HG03378 (cell line): ENCODE data around the gene DDN.

Experiments
- ATAC-seq: cut with Tn5 transposase; IDR thresholded peaks from one replicate; pipeline ENCODE4 v1.9.1; 2021; ENCODE audit warnings: mild to moderate bottlenecking, moderate library complexity; ENCODE audit not compliant: unreplicated experiment

Gene DDN

GRCh38 chr12:48999371-49000131, at the start of gene DDN:
TSS of gene DDN (minus strand) at chr12:48999375. CDS start at chr12:48999287, 88 bp downstream.
- ATAC-seq, result no peak

- no peak for ATAC-seq
These were observed 49.8 kb upstream of the DDN start for GRCh38 chr12:49048953-49049352.

- ATAC-seq, result no peak
These were observed 47.1 kb upstream of the DDN start for GRCh38 chr12:49046129-49046895.

GRCh38 chr12:49044660-49045059, 45.5 kb upstream of the DDN start:
- no peak for ATAC-seq

- no peak for ATAC-seq
These were observed 44.7 kb upstream of the DDN start for GRCh38 chr12:49043856-49044258.

- no peak for ATAC-seq
These were observed 44.1 kb upstream of the DDN start for GRCh38 chr12:49043241-49043640.

- no peak for ATAC-seq
These were observed 42.8 kb upstream of the DDN start for GRCh38 chr12:49041881-49042484.

- no peak for ATAC-seq
These were observed 42.1 kb upstream of the DDN start for GRCh38 chr12:49041036-49041880.

GRCh38 chr12:49040364-49040855, 41.2 kb upstream of the DDN start:
- no peak for ATAC-seq

- ATAC-seq, result no peak
These were observed 40.5 kb upstream of the DDN start for GRCh38 chr12:49039421-49040363.

GRCh38 chr12:49038291-49038955, 39.2 kb upstream of the DDN start:
- ATAC-seq, result no peak

- ATAC-seq, result no peak
These were observed 38.7 kb upstream of the DDN start for GRCh38 chr12:49037947-49038237.

- ATAC-seq, result no peak
These were observed 38.2 kb upstream of the DDN start for GRCh38 chr12:49037111-49037946.

- no peak for ATAC-seq
These were observed 36.9 kb upstream of the DDN start for GRCh38 chr12:49036029-49036428.

GRCh38 chr12:49034286-49034622, 35.1 kb upstream of the DDN start:
- no peak for ATAC-seq

GRCh38 chr12:49033611-49034285, 34.6 kb upstream of the DDN start:
- no peak for ATAC-seq

GRCh38 chr12:49032679-49033447, 33.7 kb upstream of the DDN start:
- ATAC-seq, result no peak
